ENCODE measurements around the gene REEP1. TPM values are rescaled to one million over a fixed set of nuclear protein-coding genes. Genes with fewer than 3 reads are reported as not detected.

REEP1 gene
- total RNA-seq, 1 experiment from 2014 or later = 3.6 TPM

DNA sequence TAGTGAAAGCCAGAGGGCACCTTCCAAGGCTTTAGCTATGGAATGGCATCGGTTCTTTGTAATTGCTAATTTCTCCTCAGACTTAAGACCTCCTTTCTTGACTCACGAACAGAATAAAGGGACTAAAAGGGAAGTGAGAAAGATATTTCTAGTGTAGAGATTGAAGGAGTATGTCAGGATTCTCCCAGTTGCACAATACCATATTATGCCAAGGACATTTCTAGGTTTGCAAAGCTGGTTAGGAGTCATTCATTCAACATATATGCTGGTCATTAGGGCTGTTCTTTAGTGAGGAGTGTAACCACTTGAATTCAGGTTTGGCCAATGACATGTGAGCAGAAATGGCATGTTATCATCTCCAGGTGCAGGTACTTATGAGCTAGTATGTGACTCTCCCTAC, 7.4 kb downstream of the REEP1 start:
- intact Hi-C loops (cut with micrococcal nuclease; ENCODE audit: unreplicated experiment) = no loop called here
- Histone ChIP-seq H3K4me3 (ENCODE audit: low read depth, low read length, poor library complexity, severe bottlenecking) (no peak overlapping the region), H3K4me1 (ENCODE audit: insufficient read depth, low read length, poor library complexity, severe bottlenecking) (peaks cover 6% of the 10 kb centered on the region), H3K9me3 (ENCODE audit: low read depth, low read length, poor library complexity, severe bottlenecking) (no peaks in the 10 kb centered on the region), H3K36me3 (ENCODE audit: insufficient read depth, low read length, poor library complexity, severe bottlenecking) (no peaks in the 10 kb centered on the region), H3K27ac (ENCODE audit: low read depth, low read length, poor library complexity, severe bottlenecking) (no peak overlapping the region), H3K27me3 (replicated peaks; ENCODE audit: insufficient read depth, low read depth, low read length, poor library complexity) (no peaks in the 10 kb centered on the region)
- no TSS peak for BruUV-seq (replicated peaks)
- CTCF ChIA-PET = no interaction called here
- POLR2A ChIA-PET (ENCODE audit: low non-redundant PET) = no interaction called here
- DNase-seq (ENCODE audit: low spot score) = no peak
- no peak for TF ChIP-seq EZH2 (IDR thresholded peaks at IDR 0.05; ENCODE audit: borderline replicate concordance, low read depth, low read length, poor library complexity, severe bottlenecking)
- TF ChIP-seq, protein P1, sequence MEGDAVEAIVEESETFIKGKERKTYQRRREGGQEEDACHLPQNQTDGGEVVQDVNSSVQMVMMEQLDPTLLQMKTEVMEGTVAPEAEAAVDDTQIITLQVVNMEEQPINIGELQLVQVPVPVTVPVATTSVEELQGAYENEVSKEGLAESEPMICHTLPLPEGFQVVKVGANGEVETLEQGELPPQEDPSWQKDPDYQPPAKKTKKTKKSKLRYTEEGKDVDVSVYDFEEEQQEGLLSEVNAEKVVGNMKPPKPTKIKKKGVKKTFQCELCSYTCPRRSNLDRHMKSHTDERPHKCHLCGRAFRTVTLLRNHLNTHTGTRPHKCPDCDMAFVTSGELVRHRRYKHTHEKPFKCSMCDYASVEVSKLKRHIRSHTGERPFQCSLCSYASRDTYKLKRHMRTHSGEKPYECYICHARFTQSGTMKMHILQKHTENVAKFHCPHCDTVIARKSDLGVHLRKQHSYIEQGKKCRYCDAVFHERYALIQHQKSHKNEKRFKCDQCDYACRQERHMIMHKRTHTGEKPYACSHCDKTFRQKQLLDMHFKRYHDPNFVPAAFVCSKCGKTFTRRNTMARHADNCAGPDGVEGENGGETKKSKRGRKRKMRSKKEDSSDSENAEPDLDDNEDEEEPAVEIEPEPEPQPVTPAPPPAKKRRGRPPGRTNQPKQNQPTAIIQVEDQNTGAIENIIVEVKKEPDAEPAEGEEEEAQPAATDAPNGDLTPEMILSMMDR (conservative IDR thresholded peaks at IDR 0.05; ENCODE audit: low read depth, low read length) = no peak

DNA sequence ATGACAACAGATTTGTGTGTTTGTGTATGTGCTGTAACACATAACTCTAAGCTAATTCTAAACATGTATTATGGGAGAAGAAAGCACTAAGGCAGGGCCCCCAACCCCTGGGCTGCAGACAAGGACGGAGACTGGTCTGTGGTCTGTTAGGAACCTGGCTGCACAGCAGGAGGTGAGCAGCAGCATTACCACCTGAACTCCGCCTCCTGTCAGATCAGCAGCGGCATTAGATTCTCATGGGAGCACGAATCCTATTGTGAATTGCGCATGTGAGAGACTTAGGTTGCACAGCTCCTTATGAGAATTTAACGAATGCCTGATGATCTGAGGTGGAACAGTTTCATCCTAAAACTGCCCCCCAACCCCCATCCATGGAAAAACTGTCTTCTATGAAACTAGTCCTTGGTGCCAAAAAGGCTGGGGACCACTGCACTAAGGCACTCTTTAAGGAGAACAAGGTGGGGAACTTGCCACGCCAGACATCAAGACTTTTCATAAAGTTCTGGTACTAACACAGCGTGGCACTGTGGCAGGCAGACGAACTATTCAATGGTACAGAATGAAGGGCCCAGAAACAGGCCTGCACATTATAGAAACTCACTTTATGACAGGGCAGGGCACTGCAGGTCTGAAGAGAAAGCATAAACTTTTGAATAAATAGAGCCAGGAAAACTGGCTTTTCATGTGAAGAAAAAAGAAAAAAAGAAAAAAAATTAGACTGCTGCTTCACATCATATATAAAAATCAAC, 14.0 kb downstream of the REEP1 start:
- no peak for DNase-seq (ENCODE audit: low spot score)
- H3K27me3 ChIP-seq (replicated peaks; ENCODE audit: insufficient read depth, low read depth, low read length, poor library complexity) = no peaks in the 10 kb centered on the region
- no peak overlapping the region for H3K4me3 ChIP-seq (ENCODE audit: low read depth, low read length, poor library complexity, severe bottlenecking)
- ChIA-PET CTCF (no interaction called here), POLR2A (ENCODE audit: low non-redundant PET) (interaction anchor here (0.7 kb wide), 1 partner anchor 16 kb away, joined by 3 read pairs; no protein-coding TSS in a partner anchor)
- BruUV-seq (replicated peaks) = no TSS peak
- H3K36me3 ChIP-seq (ENCODE audit: insufficient read depth, low read length, poor library complexity, severe bottlenecking) = no peaks in the 10 kb centered on the region
- H3K4me1 ChIP-seq (ENCODE audit: insufficient read depth, low read length, poor library complexity, severe bottlenecking) = no peaks in the 10 kb centered on the region
- intact Hi-C loops (cut with micrococcal nuclease; ENCODE audit: unreplicated experiment) = no loop called here
- H3K9me3 ChIP-seq (ENCODE audit: low read depth, low read length, poor library complexity, severe bottlenecking) = no peaks in the 10 kb centered on the region
- no peak for TF ChIP-seq EZH2 (IDR thresholded peaks at IDR 0.05; ENCODE audit: borderline replicate concordance, low read depth, low read length, poor library complexity, severe bottlenecking)
- TF ChIP-seq, protein P1 (conservative IDR thresholded peaks at IDR 0.05; ENCODE audit: low read depth, low read length) = no peak
- H3K27ac ChIP-seq (ENCODE audit: low read depth, low read length, poor library complexity, severe bottlenecking) = no peak overlapping the region

DNA sequence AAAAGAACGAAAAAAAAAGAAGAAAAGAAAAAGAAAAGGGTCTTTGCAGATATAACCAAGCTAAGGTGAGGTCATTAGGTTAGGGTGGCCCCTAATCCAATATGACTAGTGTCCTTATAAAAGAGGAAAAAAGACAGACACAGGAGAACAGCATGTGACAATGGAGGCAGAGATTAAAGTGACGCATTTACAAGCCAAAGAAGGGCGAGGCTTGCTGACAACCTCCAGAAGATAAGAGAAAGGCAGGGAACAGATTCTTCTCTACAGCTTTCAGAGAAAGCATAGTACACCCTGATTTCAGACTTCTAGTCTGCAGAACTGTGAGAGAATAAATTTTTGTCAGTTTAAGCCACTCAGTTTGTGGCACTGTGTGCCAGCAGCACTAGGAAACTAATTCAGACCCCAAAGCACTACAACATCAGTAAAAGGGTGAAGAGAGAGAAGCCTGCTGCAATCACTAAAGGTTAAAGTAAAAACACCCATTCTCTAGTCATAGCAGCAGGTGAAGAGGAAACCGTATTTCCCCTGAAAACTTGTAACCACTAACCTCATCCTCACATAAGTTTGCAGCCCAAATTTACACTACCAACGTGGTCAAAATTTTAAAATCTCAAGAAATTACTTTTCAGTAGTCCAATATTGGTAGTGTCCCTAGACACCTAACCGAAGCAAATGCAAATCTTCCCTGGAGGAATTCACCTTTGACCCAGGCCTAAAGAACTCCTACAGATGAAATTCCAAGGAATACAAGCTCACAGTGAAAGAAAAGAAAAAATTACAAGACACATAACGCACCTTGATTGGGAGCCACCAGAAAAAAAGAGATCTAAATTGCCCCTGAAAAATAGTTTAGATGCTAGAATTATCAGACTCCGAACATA, 17.5 kb downstream of the REEP1 start:
- BruUV-seq (replicated peaks) = no TSS peak
- DNase-seq (ENCODE audit: low spot score) = no peak
- H3K4me3 ChIP-seq (ENCODE audit: low read depth, low read length, poor library complexity, severe bottlenecking) = no peak overlapping the region
- H3K27ac ChIP-seq (ENCODE audit: low read depth, low read length, poor library complexity, severe bottlenecking) = no peak overlapping the region
- H3K27me3 ChIP-seq (replicated peaks; ENCODE audit: insufficient read depth, low read depth, low read length, poor library complexity) = no peaks in the 10 kb centered on the region
- H3K4me1 ChIP-seq (ENCODE audit: insufficient read depth, low read length, poor library complexity, severe bottlenecking) = no peaks in the 10 kb centered on the region
- CTCF ChIA-PET = no interaction called here
- H3K36me3 ChIP-seq (ENCODE audit: insufficient read depth, low read length, poor library complexity, severe bottlenecking) = no peaks in the 10 kb centered on the region
- intact Hi-C loops (cut with micrococcal nuclease; ENCODE audit: unreplicated experiment) = no loop called here
- no peak for TF ChIP-seq EZH2 (IDR thresholded peaks at IDR 0.05; ENCODE audit: borderline replicate concordance, low read depth, low read length, poor library complexity, severe bottlenecking)
- TF ChIP-seq, protein P1 (conservative IDR thresholded peaks at IDR 0.05; ENCODE audit: low read depth, low read length) = no peak
- H3K9me3 ChIP-seq (ENCODE audit: low read depth, low read length, poor library complexity, severe bottlenecking) = no peaks in the 10 kb centered on the region
- POLR2A ChIA-PET (ENCODE audit: low non-redundant PET) = no interaction called here
